ENCODE data around the gene ZNF362.

GRCh38 chr1:33273961-33274371 is 17.7 kb downstream of the ZNF362 start:
- TF ChIP-seq CTCF (conservative IDR thresholded peaks at IDR 0.05; ENCODE audit: low read length) (no peak), EZH2phosphoT487 (IDR thresholded peaks at IDR 0.05; ENCODE audit: borderline replicate concordance, low read depth, low read length) (no peak)
